Kidney capillary endothelial cell (primary cell): Measurements from ENCODE around the gene GDA.
"Not testable (repeated sequence)": the region's sequence is repeated elsewhere in the genome, so short reads cannot be mapped to it uniquely, and the experiment has no call there.

Experiments used
- DNase-seq: peaks from one replicate; pipeline ENCODE4 v3.0.0-alpha.2; 2018; ENCODE audit warnings: low spot score

The GDA gene

DNA sequence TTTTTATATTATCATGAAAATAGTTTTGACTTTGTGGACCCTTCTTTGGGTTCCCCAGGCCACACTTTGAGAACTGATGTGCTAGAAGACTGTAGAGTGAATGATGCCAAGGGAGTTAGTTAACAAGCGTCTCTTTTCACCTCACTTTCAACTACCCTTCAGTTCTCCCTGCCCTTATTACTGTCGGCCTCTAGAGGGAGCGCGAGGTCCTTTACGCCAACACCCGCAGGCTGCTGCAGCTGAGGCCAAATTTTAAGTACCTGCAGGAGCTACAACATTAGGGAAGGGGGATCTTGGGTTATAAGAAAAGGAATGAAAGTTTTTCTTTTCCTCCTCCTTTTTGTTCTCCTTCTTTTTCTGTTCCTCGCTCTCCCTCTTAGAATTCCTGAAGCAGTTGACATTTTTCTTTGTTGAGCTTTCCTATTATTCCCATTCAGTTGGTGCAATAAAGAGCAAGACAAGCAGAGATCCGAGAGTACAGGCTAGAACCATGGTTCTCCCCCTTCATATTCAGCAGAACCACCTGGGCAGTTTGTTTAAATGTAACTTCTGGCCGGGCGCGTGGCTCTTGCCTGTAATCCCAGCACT is 131.8 kb downstream of the GDA start:
- DNase-seq, result peak; percentile 57

DNA sequence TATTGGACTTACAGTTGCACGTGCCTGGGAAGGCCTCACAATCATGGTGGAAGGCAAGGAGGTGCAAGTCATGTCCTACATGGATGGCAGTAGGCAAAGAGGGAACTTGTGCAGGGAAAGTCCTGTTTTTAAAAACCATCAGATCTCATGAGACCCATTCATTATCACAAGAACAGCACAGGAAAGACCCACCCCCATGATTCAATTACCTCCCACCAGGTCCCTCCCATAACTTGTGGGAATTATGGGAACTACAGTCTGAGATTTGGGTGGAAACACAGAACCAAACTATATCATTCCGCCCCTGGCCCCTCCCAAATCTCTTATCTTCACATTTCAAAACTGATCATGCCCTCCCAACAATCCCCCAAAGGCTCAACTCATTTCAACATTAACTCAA is 140.2 kb downstream of the GDA start:
- DNase-seq, result no peak

DNA sequence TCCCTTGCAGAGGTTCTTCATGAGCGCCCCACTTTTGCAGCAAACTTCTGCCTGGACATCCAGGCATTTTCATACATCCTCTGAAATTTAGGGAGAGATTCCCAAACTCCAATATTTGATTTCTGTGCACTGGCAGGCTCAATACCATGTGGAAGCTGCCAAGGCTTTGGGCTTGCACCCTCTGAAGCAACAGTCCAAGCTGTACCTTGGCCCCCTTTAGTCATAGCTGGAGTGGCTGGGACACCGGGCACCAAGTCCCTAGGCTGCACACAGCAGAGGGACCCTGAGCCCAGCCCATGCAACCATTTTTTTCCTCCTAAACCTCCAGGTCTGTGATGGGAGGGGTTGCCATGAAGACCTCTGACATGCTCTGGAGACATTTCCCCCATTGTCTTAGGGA is 141.1 kb downstream of the GDA start:
- no peak for DNase-seq

DNA sequence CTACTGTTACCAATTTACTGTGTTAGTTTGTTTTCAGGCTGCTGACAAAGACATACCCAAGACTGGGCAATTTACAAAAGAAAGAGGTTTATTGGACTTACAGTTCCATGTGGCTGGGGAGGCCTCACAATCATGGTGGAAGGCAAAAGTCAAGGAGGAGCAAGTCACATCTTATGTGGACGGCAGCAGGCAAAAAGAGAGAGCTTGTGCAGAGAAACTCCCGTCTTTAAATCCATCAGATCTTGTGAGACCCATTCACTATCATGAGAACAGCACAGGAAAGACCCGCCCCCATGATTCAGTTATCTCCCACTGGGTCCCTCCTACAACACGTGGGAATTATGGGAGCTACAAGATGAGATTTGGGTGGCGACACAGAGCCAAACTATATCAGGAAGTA is 142.3 kb downstream of the GDA start:
- DNase-seq, result not testable (repeated sequence)

DNA sequence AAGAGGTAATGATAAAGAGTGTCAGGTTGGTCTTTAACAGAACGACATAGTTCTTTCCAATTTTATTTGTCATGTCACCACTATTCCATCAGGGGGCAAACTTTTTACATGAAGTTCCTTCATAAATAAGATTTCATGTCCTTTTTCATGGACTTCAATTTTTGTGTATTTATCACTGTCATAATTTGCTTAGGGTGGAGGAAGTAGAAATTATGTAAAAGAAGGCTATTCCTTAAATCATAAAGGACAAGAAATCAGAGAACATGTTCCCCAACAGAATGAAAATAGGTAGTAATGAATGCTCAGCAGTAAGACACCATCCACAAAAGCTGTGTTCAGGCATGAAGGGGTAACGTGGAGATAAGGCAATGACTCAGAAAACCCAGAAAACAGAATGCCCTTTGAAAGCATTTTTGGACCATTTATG is 143.0 kb downstream of the GDA start:
- peak; percentile 38 for DNase-seq

DNA sequence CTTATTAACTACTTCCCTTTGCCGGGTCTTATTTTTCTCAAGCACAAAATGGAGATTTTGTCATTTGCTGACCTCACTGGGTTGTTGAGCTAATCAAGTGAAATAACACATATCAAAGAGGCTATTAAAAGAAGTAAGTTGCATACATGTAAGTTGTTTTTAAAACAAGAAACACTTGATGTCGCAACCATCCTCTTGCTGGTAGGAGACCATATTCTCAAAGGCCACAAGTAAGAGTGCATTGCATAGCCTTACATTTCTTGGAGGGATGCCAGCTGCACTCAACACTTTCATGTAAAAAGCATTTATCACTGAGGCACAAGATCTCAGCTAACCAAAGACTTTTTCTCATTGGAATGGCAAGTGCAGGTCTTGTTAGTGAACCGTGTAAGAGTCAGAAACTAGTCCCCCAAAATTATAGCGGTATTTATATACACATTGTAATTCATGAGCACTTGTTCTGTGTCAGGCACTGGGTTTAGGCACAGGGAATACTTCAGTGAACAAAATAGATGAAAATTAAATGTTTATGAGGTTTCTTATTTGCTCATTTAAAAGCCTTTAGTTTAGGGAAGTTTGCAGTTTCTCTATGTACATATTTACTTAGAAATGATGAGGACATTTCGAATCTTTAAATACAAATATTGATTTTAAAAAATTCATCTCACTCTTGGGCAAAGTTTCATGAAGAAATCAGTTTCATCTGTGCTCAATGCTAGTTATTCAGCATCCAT is 143.8 kb downstream of the GDA start:
- no peak for DNase-seq

DNA sequence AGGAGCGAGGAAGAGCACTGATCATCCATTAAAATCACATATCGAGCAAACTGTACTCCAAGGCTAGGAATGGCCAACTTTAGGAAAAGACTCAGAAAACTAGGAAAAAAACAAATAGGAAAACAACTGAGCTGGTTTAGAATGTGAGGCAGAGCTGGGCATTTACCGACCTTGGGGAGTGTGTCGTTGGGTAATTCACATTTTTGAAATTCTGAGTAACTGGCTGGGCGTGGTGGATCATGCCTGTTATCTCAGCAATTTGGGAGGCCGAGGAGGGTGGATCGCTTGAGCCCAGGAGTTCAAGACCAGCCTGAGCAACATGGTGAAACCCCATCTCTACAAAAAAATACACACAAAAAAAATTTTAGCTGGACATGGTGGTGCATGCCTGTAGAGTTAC is 145.7 kb downstream of the GDA start:
- DNase-seq, result no peak

DNA sequence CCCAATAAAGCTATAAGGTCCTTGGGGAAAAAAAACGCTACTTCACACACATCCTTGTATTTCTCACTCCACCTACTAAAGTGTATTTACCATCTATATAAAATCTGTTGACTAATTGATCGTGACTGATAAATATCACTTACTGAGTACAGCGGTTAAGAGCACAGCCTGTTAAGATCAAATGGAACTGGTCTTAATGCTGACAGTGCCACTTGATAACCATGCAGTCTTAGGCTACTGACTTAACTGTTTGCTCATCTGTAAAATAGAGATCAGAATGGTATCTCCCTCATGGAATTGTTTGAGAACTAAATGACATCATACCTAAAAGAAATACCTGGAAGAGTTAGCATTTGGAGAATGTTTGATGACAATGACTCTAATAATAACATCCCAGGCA is 148.3 kb downstream of the GDA start:
- DNase-seq, result no peak

DNA sequence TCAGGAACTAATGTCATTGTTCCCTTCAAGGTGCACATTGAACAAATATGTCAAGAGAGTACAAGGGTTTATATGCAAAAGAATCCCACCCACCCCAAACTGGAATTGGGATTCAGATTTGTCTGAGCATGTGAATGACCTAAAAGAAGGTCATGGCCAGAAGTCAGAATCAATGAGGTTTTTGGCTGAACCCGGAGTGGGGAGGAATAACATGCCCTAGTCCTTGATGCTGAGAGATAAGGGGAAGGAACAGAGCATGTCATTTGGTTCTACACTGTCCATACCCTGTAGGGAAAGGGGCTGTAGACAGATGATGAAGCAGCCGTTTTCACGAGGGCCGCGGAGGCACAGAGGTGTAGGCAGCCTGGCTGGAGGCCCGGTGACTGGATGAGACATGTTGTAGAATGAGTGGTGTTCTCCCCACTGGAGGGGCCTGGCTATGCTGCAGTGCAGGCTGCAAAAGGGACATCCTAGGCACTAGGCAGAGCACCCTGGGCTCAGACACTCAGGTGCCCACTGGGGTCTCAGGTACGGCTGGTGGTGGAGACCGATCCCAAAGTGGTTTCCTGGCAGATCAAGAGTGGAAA is 149.9 kb downstream of the GDA start:
- DNase-seq, result no peak

DNA sequence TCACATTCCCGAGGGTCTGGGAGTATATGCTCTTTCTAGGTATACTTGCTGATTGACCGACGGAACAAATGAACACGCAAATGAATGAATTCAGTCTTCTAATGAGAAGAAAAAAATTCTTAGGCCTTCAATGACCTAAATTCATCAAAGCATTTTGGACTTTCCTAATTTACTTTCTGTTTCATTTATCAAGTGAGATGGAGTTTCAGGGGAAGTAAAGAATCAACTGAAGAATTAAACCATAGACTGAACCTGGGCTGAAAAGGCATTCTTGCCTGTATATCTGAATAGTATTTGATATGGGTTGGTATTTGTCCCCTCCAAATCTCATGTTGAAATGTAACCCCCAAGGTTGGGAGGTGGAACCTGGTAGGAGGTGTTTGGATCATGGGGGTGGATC is 151.6 kb downstream of the GDA start:
- DNase-seq, result no peak
